ENCODE measurements around the gene FOXC2. TPM values are rescaled to one million over a fixed set of nuclear protein-coding genes. Genes with fewer than 3 reads are reported as not detected.

FOXC2 gene
- total RNA-seq, 1 donor: 2.2 TPM

DNA sequence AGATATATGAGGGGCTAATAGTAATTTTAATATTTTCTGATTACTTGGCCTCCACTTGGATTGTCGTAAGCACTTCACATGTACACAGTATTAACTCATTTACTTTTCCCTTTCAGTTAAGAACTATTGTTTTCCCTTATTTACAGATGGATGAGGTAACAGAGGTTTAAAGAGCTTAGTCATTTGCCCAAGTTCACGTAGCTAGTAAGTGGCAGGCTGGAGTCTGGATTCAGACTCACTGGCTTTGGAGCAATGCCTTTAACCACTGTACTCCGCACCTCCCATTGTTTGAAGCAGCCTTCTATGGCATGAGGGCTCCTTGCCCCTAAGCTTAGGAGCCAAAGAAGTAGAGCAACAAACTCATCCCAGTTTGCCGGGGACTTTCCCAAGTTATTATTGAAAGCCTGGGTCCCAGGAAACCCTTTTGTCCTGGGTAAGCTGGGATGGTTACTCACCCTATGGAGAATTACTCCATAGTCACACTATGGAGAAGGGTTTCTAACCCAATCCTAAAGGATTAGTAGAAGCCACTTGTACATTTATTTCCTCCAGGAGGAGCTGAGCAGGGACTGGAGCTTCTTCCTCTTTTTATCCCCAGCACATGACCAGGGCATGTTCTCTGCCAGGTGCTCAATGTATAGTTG, 24.0 kb downstream of the FOXC2 start:
- DNase-seq (ENCODE audit: insufficient read length, low spot score, missing footprints): peak; percentile 32
- no peaks in the 10 kb centered on the region for H3K27me3 ChIP-seq (ENCODE audit: insufficient read depth, low read length)
- no peaks in the 10 kb centered on the region for H3K36me3 ChIP-seq (ENCODE audit: insufficient read depth, low read length)
- TF ChIP-seq, protein P1, sequence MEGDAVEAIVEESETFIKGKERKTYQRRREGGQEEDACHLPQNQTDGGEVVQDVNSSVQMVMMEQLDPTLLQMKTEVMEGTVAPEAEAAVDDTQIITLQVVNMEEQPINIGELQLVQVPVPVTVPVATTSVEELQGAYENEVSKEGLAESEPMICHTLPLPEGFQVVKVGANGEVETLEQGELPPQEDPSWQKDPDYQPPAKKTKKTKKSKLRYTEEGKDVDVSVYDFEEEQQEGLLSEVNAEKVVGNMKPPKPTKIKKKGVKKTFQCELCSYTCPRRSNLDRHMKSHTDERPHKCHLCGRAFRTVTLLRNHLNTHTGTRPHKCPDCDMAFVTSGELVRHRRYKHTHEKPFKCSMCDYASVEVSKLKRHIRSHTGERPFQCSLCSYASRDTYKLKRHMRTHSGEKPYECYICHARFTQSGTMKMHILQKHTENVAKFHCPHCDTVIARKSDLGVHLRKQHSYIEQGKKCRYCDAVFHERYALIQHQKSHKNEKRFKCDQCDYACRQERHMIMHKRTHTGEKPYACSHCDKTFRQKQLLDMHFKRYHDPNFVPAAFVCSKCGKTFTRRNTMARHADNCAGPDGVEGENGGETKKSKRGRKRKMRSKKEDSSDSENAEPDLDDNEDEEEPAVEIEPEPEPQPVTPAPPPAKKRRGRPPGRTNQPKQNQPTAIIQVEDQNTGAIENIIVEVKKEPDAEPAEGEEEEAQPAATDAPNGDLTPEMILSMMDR (IDR thresholded peaks at IDR 0.05; ENCODE audit: extremely low read depth, low read depth, low read length): no peak
- H4K20me1 ChIP-seq (ENCODE audit: insufficient read depth, low read length): no peaks in the 10 kb centered on the region
- no peak overlapping the region for H3K4me3 ChIP-seq (ENCODE audit: insufficient read depth, low read length)
- no peaks in the 10 kb centered on the region for H3K9me3 ChIP-seq (ENCODE audit: low read depth, low read length)
- peak overlapping the region; percentile 32 for H3K4me2 ChIP-seq (ENCODE audit: insufficient read depth, low read length)
- peaks cover 29% of the 10 kb centered on the region for H3K79me2 ChIP-seq (ENCODE audit: insufficient read depth, low read length)
- H3K27ac ChIP-seq (ENCODE audit: low read depth, low read length): peak overlapping the region; percentile 96
- H3K4me1 ChIP-seq (ENCODE audit: insufficient read depth, low read length): peaks cover 66% of the 10 kb centered on the region
- H2AFZ ChIP-seq (ENCODE audit: low read length): no peak overlapping the region

DNA sequence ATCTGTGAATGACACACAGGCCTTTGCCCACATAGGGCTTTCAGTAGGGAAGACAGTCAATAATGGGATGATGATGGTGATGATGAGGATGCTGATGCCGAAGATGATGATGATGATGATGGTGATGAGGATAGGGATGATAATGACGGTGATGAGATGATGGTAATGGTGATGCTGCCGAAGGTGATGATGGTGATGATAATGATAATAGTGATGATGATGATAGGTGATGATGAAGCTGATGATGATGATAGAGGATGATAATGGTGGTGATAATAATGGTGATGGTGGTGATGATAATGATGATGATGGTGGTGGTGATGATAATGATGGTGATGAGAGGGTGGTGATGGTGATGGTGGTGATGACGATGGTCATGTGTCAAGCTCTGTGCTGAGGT, 24.6 kb downstream of the FOXC2 start:
- TF ChIP-seq, protein P1 (IDR thresholded peaks at IDR 0.05; ENCODE audit: extremely low read depth, low read depth, low read length): no peak
- Histone ChIP-seq H3K9me3 (ENCODE audit: low read depth, low read length) (no peaks in the 10 kb centered on the region), H3K79me2 (ENCODE audit: insufficient read depth, low read length) (peaks cover 32% of the 10 kb centered on the region), H3K4me1 (ENCODE audit: insufficient read depth, low read length) (peaks cover 66% of the 10 kb centered on the region), H2AFZ (ENCODE audit: low read length) (no peak overlapping the region), H3K27me3 (ENCODE audit: insufficient read depth, low read length) (no peaks in the 10 kb centered on the region), H3K27ac (ENCODE audit: low read depth, low read length) (peak overlapping the region; percentile 96), H4K20me1 (ENCODE audit: insufficient read depth, low read length) (no peaks in the 10 kb centered on the region), H3K4me2 (ENCODE audit: insufficient read depth, low read length) (peak overlapping the region; percentile 32), H3K4me3 (ENCODE audit: insufficient read depth, low read length) (no peak overlapping the region), H3K36me3 (ENCODE audit: insufficient read depth, low read length) (no peaks in the 10 kb centered on the region)
- no peak for DNase-seq (ENCODE audit: insufficient read length, low spot score, missing footprints)

DNA sequence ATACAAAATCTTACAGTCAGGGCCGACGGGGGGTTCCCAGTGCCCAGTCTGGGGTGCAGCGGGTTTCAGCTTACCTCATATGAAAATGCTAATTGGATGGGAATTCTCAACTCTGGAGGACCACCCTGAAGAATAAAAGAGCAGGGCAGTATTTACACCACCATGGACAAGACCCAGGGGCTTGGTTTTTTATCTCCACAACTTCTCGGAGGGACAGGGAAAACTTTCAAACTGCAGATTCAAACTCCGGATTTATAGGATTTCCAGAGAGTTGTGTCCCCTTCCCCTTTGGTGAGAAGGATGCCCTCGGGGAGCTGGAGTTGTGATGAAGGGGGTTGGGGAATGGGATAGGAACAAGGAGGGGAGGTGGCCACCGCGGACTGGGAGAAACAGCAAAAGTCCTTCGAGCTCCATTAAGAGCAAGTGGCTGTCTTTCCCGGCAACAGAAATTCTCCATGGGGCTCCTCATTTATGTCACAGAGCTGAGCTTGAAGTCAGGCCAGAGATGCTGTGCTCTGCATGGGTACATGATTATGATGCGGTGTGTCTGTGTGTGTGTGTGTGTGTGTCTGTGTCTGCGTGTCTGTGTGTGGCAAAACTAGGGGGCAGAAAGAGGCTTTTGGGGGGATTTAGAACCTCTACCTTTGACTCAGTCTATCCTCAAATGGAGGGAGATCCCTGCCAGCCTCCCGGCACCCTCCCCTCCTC, 27.4 kb downstream of the FOXC2 start:
- peaks cover 50% of the 10 kb centered on the region for H3K4me1 ChIP-seq (ENCODE audit: insufficient read depth, low read length)
- H3K4me3 ChIP-seq (ENCODE audit: insufficient read depth, low read length): no peak overlapping the region
- H3K36me3 ChIP-seq (ENCODE audit: insufficient read depth, low read length): no peaks in the 10 kb centered on the region
- H4K20me1 ChIP-seq (ENCODE audit: insufficient read depth, low read length): no peaks in the 10 kb centered on the region
- H3K9me3 ChIP-seq (ENCODE audit: low read depth, low read length): no peaks in the 10 kb centered on the region
- no peak for DNase-seq (ENCODE audit: insufficient read length, low spot score, missing footprints)
- peak overlapping the region; percentile 21 for H3K4me2 ChIP-seq (ENCODE audit: insufficient read depth, low read length)
- TF ChIP-seq, protein P1 (IDR thresholded peaks at IDR 0.05; ENCODE audit: extremely low read depth, low read depth, low read length): no peak
- H3K27ac ChIP-seq (ENCODE audit: low read depth, low read length): peak overlapping the region; percentile 20
- no peaks in the 10 kb centered on the region for H3K27me3 ChIP-seq (ENCODE audit: insufficient read depth, low read length)
- H3K79me2 ChIP-seq (ENCODE audit: insufficient read depth, low read length): peaks cover 17% of the 10 kb centered on the region
- no peak overlapping the region for H2AFZ ChIP-seq (ENCODE audit: low read length)

DNA sequence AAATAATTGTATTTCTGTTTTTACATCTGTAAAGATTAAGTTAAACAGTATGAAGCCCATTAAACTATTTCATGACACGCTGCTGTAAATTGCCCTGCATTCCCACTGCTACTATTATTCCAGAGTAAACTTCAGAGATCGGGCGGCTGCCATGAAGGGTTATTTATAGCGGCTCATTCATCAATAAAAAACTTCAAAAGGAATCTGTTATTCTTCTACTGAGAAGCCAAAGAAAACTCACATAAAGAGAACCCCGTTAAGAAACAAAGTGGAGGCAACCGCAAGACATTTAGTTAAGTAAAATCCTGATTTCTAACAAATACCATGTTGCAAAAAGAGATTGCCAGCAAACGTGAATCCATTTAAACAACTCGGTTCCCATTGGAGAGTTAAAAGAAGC, 28.1 kb downstream of the FOXC2 start:
- Histone ChIP-seq H2AFZ (ENCODE audit: low read length) (no peak overlapping the region), H3K4me3 (ENCODE audit: insufficient read depth, low read length) (no peak overlapping the region), H3K4me1 (ENCODE audit: insufficient read depth, low read length) (peaks cover 44% of the 10 kb centered on the region), H4K20me1 (ENCODE audit: insufficient read depth, low read length) (no peaks in the 10 kb centered on the region), H3K27ac (ENCODE audit: low read depth, low read length) (peak overlapping the region; percentile 20), H3K4me2 (ENCODE audit: insufficient read depth, low read length) (peak overlapping the region; percentile 21), H3K27me3 (ENCODE audit: insufficient read depth, low read length) (no peaks in the 10 kb centered on the region), H3K36me3 (ENCODE audit: insufficient read depth, low read length) (no peaks in the 10 kb centered on the region), H3K79me2 (ENCODE audit: insufficient read depth, low read length) (peaks cover 17% of the 10 kb centered on the region), H3K9me3 (ENCODE audit: low read depth, low read length) (no peaks in the 10 kb centered on the region)
- TF ChIP-seq, protein P1 (IDR thresholded peaks at IDR 0.05; ENCODE audit: extremely low read depth, low read depth, low read length): no peak
- DNase-seq (ENCODE audit: insufficient read length, low spot score, missing footprints): no peak

All from osteoblast (primary cell).